Measurements from ENCODE around the gene ALDH1A3.

The ALDH1A3 gene

GRCh38 chr15:100885116-100885515, 5.5 kb downstream of the ALDH1A3 start (continued):
- TF ChIP-seq ZBTB44 (tag by site-specific recombination; IDR thresholded peaks at IDR 0.05) (no peak), ZNF585B (tag by site-specific recombination; IDR thresholded peaks at IDR 0.05) (no peak), HOXA7 (CRISPR knock-in tag; IDR thresholded peaks at IDR 0.05; ENCODE audit: borderline replicate concordance) (no peak), ZNF549 (tag by site-specific recombination; IDR thresholded peaks at IDR 0.05) (no peak), TRIM28 (IDR thresholded peaks at IDR 0.05; ENCODE audit: borderline replicate concordance, low read length) (no peak), ZNF629 (tag by site-specific recombination; IDR thresholded peaks at IDR 0.05) (no peak), ZSCAN4 (tag by site-specific recombination; IDR thresholded peaks at IDR 0.05) (no peak)

GRCh38 chr15:100885811-100886210, 6.2 kb downstream of the ALDH1A3 start:
- Histone ChIP-seq H3K4me1 (ENCODE audit: control insufficient read depth, insufficient read depth, low read length) (peaks cover 3% of the 10 kb centered on the region; the same call in 1 of the 2 replicates), H3K36me3 (ENCODE audit: control insufficient read depth in 2 of 2, insufficient read depth in 1 of 2, low read length in 2 of 2) (peaks cover 0 to 24% of the 10 kb centered on the region in 2 experiments; a peak in 2 of 3 replicates), H3K4me3 (ENCODE audit: low read depth, low read length) (no peak overlapping the region), H3K9me3 (ENCODE audit: control insufficient read depth, insufficient read depth, low read depth, low read length) (no peaks in the 10 kb centered on the region), H3K27ac (ENCODE audit: extremely low read depth, low read depth, low read length) (no peak overlapping the region)
- ChIA-PET CTCF (interaction anchor here (0.7 to 1.3 kb wide), 2 partner anchors 10 to 122 kb away, joined by 3 to 5 read pairs; no protein-coding TSS in a partner anchor), POLR2A (no interaction called here)
- TF ChIP-seq KLF1 (tag by site-specific recombination; IDR thresholded peaks at IDR 0.05) (no peak), ZNF362 (tag by site-specific recombination; IDR thresholded peaks at IDR 0.05) (no peak), ZNF202 (tag by site-specific recombination; IDR thresholded peaks at IDR 0.05; ENCODE audit: borderline replicate concordance) (no peak), HOXD13 (CRISPR knock-in tag; IDR thresholded peaks at IDR 0.05; ENCODE audit: borderline replicate concordance) (no peak), ZBTB26 (tag by site-specific recombination; optimal IDR thresholded peaks at IDR 0.05) (no peak), ZNF555 (tag by site-specific recombination; conservative IDR thresholded peaks at IDR 0.05) (no peak), ZNF843 (tag by site-specific recombination; IDR thresholded peaks at IDR 0.05) (no peak), ZNF837 (tag by site-specific recombination; IDR thresholded peaks at IDR 0.05) (no peak), YY1 (tag by site-specific recombination; IDR thresholded peaks at IDR 0.05) (no peak), ZNF518A (tag by site-specific recombination; conservative IDR thresholded peaks at IDR 0.05; ENCODE audit: low read depth) (no peak), PBX3 (CRISPR knock-in tag; IDR thresholded peaks at IDR 0.05) (no peak), ZSCAN5A (tag by site-specific recombination; IDR thresholded peaks at IDR 0.05) (no peak), ZNF239 (tag by site-specific recombination; IDR thresholded peaks at IDR 0.05) (no peak), ZNF18 (tag by site-specific recombination; IDR thresholded peaks at IDR 0.05) (no peak), ZNF629 (tag by site-specific recombination; IDR thresholded peaks at IDR 0.05) (no peak), ZNF394 (tag by site-specific recombination; IDR thresholded peaks at IDR 0.05; ENCODE audit: borderline replicate concordance) (no peak)
